GM19240 (cell line): Measurements from ENCODE around the gene S1PR2.
"Not testable (repeated sequence)": the region's sequence is repeated elsewhere in the genome, so short reads cannot be mapped to it uniquely, and the experiment has no call there.

Experiments
- DNase-seq: peaks from one replicate; pipeline ENCODE4 v3.0.0; 2011; ENCODE audit warnings: low spot score; ENCODE audit not compliant: insufficient read length

S1PR2 gene

DNA sequence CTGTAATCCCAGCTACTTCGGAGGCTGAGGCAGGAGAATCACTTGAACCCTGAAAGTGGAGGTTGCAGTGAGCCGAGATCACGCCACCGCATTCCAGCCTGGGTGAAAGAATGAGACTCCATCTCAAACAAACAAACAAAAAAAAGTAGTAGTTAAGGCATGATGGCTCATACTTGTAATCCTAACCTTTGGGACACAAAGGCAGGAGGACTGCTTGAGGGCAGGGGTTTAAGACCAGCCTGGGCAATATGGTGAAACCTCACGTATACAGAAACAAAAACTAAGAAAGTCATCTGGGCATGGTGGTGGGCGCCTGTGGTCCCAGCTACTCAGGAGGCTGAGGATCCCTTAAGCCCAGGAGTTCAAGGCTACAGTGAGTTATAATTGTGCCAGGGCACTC is 38.2 kb downstream of the S1PR2 start:
- no peak for DNase-seq

DNA sequence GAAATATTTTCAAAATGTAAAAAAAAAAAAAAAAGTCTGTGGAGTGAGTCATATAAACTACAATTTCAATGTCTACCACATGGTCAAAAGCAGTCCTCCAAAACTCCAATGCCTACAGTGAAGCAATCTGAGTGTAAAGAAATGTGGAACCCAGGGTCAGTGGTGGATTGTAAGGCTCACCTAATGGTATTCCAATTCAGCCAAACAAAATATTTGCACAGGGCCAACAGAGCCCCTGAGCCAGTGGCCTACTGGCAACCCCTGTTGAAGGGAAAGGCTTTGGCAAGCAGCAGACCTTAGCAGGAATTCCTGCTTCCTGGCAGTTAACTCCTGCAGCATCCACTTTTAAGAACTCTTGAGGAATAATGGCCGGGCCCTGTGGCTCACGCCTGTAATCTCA is 39.8 kb downstream of the S1PR2 start:
- no peak for DNase-seq

DNA sequence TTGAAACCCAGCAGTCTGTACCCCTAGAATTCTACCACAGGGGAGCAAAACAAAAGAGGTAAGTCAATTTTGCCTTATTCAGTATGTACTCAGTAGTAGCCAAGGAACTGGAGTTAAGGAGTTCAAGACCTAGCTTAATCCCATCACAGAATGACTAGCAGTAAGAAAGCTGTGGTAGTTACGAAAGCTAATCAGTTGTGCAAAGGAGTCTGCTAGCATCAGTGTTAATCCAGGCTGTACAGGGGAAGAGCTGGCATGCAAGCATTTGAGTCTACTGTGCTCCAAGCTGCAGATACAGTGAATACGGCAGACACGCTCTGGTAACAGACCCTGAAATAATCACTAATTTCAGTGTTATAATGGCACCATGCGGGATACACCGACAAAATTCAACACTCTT is 41.1 kb downstream of the S1PR2 start:
- DNase-seq, result no peak

DNA sequence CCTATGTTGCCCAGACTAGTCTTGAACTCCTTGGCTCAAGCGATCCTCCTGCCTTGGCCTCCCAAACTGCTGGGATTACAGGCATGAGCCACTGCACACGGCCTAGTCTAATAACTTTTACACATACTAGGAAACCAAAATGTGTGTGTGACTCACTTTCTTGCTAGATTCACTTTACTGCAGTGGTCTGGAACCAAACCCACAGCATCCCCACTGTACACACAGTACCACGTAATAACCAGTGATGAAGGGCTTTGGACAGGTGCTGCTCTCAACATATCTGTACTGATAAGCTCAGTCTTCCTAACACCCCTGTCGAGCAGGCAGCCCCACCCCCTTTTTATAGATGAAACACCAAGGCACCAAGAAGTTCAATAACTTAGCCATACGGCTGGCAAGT is 41.5 kb downstream of the S1PR2 start:
- DNase-seq, result no peak

DNA sequence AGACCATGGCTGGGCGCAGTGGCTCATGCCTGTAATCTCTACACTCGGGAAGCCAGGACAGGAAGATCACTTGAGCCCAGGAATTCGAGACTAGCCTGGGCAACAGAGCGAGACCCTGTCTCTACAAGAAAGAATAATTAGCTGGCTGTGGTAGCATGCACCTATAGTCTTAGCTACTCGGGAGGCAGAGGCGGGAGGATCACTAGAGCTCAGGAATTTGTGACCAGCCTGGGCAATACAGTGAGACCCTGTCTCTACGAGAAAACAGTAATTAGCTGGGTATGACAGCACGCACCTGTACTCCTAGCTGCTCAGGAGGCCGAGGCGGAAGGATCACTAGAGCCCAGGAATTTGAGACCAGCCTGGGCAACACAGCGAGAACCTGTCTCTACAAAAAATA is 43.8 kb downstream of the S1PR2 start:
- no peak for DNase-seq

DNA sequence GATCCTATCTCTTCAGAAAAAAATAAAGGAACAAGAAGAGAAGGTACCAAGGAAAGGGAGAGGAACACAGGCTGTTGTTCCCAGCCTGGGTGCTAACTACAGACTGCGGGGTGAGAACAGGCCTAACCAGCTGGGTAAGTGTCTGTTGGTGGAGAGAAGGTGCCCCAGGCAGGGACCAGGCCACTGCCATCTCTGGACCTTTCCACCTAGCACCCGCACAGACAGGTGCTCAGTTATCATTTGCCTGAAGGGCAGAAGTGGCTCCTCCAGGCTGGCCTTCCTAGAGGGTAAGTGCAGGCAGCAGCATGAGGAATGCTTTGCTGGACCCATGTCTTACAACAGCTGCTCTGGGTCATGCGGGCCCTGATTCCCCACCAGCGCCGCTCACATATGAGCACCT is 46.5 kb downstream of the S1PR2 start:
- DNase-seq, result no peak

DNA sequence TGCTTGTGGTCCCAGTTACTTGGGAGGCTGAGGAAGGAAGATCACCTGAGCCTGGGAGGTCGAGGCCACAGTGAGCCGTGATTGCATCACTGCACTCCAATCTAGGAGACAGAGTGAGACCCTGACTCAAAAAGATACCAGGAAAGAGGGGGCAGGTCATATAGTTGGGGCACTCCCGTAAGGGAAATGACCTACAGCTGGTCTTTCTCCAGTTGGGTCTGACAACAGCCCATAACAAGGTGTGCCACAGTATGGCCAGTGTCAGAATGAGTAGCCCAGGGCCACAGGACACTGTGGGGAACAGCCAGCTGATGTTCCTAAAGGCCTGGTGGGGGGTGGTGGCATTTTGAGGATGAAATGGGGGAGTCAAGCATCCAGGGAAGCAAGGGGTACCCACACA is 47.2 kb downstream of the S1PR2 start:
- no peak for DNase-seq

DNA sequence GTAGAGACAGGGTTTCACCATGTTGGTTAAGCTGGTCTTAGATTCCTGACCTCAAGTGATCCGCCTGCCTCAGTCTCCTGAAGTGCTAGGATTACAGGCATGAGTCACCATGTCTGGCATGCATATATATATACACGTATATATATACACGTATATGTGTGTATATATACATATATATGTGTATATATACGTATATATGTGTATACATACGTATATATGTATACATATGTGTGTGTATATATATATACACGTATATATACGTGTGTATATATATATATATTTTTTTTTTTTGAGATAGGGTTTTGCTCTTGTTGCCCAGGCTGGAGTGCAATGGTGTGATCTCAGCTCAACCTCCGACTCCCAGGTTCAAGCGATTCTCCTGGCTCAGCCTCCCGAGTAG is 48.3 kb downstream of the S1PR2 start:
- DNase-seq, result no peak

DNA sequence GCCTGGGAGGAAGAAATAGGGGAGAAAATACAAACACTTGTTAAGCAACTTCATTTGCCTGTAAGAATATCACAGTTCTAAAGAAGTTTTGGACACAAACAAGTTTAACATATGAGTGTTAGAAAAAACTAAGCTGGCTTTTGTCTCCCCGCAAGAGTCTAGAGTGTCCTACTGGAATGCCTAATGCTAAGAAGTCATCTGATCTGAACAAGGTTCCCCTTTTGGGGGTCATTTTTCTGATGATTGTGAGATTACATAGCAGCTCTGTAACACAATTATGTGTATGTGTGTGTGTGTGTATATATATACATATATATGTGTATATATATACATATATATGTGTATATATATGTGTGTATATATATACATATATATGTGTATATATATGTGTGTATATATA is 49.1 kb downstream of the S1PR2 start:
- DNase-seq, result no peak

DNA sequence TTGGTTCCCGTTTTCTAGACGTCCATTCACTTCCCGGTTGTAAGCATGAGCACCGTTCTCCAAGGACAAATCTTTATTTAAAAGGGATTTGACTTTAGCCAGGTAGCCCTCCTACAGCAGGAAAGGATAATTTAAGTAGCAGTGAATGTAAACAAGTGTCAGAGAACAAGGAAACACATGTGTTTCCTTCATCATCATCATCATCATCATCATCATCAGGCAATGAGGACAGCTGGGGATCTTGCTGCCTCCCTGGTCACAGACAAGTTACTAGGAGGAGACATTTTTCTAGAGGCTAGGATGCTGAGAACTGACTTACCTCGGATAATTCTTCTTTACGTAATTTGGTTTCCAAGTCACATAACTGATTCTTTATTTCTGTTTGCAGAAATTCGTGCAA is 50.7 kb downstream of the S1PR2 start:
- DNase-seq, result no peak

DNA sequence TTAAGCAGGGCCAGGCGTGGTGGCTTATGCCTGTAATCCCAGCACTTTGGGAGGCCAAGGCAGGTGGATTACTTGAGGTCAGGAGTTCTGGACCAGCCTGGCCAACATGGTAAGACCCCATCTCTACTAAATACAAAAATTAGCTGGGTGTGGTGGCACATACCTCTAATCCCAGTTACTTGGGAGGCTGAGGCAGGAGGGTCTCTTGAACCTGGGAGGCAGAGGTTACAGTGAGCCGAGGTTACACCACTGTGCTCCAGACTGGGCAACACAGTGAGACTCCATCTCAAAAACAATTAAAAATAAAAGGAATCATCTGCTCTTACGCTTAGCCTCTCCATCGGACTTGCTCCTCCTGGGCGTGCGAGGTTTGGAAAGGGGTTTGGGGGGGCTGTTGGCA is 51.1 kb downstream of the S1PR2 start:
- DNase-seq, result not testable (repeated sequence)

DNA sequence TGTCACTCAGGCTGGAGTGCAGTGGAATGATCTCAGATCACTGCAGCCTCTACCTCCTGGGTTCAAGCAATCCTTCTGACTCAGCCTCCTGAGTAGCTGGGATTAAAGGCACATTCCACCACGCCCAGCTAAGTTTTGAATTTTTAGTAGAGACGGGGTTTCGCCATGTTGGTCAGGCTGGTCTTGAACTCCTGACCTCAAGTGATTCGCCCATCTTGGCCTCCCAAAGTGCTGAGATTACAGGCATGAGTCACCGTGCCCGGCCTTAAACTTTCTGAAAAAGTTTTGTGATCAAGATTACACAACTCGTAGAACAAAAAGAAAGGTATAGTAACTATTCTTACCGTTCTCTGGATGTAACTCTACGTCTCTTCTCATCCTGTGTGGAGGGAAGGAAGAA is 57.6 kb downstream of the S1PR2 start:
- no peak for DNase-seq
